Fibroblast of pulmonary artery (primary cell): Measurements from ENCODE around the gene HEMK1.

Source experiments
- DNase-seq: peaks from one replicate; pipeline ENCODE4 v3.0.0-alpha.2; 2010; ENCODE audit warnings: low read depth
- H3K4me3 ChIP-seq: replicated peaks from 2 replicates; pipeline ENCODE4 v1.5.1; 2011; ENCODE audit warnings: low read depth, mild to moderate bottlenecking, control low read depth, low read length, moderate library complexity
- TF ChIP-seq, protein P1 (sequence below): IDR thresholded peaks from 2 replicates; pipeline ENCODE4 v1.5.1; 2011; ENCODE audit warnings: mild to moderate bottlenecking, control low read depth, low read length, inconsistent platforms; ENCODE audit errors: missing control alignments

Gene HEMK1

GRCh38 chr3:50591196-50591741 lies 21.9 kb downstream of the HEMK1 start:
- H3K4me3 ChIP-seq: no peak overlapping the region
- TF ChIP-seq, protein P1, sequence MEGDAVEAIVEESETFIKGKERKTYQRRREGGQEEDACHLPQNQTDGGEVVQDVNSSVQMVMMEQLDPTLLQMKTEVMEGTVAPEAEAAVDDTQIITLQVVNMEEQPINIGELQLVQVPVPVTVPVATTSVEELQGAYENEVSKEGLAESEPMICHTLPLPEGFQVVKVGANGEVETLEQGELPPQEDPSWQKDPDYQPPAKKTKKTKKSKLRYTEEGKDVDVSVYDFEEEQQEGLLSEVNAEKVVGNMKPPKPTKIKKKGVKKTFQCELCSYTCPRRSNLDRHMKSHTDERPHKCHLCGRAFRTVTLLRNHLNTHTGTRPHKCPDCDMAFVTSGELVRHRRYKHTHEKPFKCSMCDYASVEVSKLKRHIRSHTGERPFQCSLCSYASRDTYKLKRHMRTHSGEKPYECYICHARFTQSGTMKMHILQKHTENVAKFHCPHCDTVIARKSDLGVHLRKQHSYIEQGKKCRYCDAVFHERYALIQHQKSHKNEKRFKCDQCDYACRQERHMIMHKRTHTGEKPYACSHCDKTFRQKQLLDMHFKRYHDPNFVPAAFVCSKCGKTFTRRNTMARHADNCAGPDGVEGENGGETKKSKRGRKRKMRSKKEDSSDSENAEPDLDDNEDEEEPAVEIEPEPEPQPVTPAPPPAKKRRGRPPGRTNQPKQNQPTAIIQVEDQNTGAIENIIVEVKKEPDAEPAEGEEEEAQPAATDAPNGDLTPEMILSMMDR: no peak
- no peak for DNase-seq

DNA sequence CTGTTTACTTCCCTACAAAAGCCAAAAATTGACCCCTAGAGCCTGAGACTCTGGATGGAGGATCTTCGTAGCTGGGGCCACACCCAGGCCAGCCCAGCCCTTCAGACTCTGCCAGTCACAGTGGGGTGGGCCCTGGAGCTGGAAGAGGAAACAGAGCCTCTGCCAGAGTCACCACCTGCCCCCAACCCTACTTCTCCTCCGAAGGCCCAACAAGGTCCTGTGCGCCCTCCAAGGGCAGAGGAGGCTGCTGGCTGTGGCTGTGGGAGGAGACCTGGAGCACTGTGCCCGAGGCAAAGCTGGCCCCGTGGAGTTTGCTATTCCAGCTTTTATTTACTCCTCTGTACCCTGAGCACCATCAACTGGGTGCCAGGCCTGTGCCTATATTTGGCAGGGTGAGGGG lies 23.2 kb downstream of the HEMK1 start:
- no peak for DNase-seq
- TF ChIP-seq, protein P1: no peak
- no peak overlapping the region for H3K4me3 ChIP-seq

DNA sequence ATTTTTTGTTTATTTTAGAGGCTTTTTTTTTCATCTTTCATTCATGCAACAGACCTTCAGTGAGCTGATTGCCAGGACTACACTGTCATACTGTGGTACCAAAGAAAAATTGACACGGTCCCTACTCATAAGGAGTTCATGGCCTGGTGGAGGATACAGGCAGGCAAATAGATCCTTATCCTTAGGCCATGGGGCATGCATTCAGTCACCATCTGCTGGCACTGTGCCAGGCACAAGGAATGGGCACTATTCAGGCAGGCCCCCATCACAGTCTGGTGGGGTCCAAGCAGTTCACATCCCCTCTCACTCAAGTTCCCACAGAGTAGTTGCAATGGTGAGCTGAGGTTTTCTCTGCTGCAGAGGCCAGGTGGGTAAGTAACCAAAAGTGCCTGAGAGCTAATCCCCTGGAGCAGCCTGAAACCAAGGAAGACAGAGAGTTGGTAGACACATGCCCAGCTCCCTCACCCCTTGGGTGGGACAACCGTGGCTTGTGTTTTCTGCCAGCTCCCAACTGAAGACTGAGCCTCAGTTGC lies 25.0 kb downstream of the HEMK1 start:
- no peak for DNase-seq
- TF ChIP-seq, protein P1: no peak

GRCh38 chr3:50599115-50599715 lies 29.9 kb downstream of the HEMK1 start:
- no peak overlapping the region for H3K4me3 ChIP-seq
- TF ChIP-seq, protein P1: no peak
- DNase-seq: no peak

More for the DNA sequence above, 25.0 kb downstream of the HEMK1 start:
- no peak overlapping the region for H3K4me3 ChIP-seq

DNA sequence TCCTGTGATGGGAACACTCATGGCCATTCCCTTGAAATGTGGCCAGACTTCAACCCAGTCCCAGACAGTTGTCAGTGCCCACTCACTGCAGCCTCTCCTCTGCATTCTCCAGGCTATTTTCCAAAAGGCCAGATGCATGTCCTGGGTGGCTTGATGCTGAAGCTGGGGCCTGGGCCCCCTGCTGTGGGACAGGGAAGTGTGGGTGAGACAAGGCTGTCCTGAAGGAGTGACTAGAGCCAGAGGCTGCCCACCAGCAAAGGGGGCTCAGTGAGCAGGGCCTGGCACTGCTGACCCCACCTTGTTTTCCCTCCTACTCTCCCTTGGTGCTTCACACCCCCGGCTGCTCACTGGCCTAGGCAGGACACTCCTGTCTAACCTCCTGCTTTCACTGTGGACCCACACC lies 30.4 kb downstream of the HEMK1 start:
- H3K4me3 ChIP-seq: no peak overlapping the region
- TF ChIP-seq, protein P1: no peak
- no peak for DNase-seq

DNA sequence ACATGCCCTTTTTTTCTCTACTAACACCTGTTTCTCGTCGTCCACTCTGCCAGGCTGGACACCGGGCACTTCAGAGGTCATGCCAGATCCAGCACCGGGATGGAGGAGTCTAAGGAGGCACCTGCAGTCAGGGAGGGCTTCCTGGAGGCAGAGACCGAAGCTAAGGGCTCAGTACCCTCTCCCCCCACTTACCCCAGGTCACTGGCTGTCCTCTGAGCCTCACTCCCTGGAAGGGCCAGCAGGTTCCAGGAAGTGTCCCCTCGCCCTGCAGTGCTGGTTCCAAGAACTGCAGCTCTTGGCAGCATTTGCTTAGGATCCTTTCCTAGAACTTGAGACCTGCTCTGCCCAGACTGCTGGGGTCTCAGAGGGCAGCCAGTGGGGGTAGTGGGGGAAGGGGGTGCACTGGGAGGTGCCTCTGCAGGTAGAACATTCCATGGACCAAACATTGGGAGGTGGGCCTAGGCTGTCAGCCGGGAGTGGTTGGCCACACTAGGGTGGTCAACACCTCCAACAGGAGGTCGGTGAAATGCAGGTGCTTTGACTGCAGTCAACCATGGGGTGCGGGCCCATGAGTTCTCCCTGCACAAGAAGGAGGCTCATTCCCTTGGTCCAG lies 30.9 kb downstream of the HEMK1 start:
- TF ChIP-seq, protein P1: no peak
- DNase-seq: no peak
- no peak overlapping the region for H3K4me3 ChIP-seq
